NCI-H2029 (cell line): ENCODE data around the gene USP9X.
"Not testable (repeated sequence)": the region's sequence is repeated elsewhere in the genome, so short reads cannot be mapped to it uniquely, and the experiment has no call there.

Experiments
- DNase-seq: peaks from one replicate; lab custom pipeline; 2025; lab: John Stamatoyannopoulos, UW

The USP9X gene

DNA sequence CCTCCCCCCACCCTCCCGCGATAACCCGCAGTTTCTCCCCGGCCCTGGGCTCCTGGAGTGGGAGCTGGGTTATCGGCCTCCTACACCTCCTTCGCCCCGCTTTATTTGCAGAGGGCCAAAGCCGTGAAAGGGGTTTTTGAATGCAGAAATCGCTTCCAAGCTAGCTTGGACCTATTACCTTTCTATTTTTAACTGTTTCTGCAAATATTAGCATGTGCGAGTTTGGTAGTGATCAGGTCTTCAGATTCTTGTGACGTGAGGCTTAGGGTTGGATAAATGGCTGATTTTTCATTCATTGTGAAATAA lies 1.3 kb downstream of the USP9X start:
- DNase-seq, result no peak

DNA sequence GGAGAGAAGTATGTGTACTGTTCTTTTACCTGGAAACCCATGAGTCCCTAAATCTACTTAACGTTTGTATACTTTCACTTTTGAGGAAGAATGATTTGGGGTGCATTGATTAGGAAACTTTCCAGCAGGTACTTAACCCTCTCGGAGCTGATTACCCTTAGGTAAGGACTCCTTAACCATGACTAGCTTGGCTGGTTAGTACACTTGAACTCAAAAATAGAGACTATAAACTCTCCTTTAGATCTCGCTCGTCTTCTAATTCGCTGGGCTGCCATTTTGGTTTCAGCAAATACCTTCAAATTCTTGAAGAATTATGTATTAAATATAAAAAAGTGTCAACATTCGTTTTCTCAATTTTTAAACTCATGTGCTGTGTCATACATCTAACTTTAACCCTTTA lies 2.0 kb downstream of the USP9X start:
- DNase-seq, result no peak

DNA sequence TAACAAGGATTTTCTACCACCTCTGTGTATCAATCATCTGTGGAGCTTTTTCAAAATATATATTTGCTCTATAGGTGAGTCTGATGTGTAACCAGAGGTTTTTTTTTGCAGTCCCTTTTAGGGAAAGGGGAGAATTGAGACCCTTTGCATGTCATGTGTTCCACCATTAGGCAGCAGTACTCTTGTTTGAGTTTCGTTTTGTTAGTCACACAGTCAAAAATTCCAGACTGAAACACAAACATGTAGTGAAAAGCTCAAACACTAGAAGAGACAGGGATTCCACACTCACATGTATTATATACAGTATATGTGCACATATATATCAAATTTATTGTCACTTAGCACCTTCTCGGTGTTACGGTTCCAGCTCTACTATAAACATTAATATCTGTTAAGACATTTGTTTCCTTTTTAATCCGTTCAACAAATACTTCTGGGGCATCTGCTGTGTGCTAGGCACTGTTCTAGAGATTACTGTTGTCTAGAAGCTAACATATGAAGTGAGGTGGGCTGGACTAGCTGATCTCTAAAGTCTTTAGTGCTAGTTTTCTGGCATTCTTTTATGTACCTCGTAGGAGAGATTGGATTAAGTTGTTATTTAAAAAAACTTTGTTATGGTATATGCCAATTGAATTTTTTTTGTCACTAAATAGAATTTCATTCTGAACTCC lies 5.5 kb downstream of the USP9X start:
- DNase-seq, result no peak

DNA sequence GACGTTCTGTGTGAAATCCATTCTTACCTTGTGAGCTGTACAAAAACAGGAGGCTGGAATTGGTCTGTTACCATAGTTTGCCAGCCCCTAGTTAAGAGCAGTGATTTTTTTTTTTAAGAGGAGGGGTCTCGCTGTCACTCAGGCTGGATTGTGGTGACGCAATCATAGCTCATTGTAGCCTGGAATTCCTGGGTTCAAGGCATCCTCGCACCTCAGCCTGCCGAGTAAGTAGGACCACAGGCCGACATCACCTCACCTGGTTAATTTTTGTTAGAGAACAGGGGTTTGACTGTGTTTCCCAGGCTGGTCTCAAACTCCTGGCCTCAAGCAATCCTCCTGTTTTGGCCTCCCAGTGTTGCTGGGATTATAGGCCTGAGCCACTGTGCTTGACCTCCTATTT lies 7.5 kb downstream of the USP9X start:
- no peak for DNase-seq

DNA sequence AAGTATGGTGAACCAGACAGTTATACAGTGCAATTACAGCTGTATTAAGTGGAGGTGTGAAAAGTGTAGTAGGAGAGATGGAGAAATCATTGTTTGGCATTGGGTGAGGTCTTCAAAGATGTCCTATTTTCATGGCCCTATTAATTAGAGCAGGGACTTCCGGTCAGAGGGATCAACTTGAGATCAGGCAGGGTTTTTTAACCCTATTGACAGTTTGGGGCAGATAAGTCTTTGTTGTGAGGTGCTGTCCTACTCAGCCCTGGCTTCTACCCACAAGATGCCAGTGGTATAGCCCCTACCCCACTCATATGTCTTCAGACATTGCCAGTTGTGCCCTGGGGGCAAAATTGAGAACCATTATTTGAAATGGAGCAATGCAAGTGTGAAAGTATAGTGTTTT lies 9.9 kb downstream of the USP9X start:
- DNase-seq, result no peak

DNA sequence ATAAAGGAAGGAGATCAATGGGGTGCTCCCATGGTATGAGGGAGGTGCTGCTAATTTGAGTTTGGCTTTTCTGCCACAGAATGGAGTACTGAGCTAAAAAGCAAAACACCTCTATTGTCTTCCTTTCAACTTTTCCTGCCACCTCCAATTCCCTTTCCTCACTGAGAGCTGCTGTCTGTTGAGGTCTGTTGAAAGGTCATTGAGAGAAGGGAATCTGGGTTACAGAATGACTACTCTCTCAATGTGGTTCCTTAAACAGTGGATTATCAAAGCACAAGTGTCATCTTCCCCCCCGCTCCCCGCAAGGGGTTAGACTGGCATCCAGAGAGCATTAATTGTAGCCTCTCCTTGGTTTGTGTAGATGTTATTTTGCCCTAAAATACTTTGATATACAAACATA lies 10.7 kb downstream of the USP9X start:
- no peak for DNase-seq

DNA sequence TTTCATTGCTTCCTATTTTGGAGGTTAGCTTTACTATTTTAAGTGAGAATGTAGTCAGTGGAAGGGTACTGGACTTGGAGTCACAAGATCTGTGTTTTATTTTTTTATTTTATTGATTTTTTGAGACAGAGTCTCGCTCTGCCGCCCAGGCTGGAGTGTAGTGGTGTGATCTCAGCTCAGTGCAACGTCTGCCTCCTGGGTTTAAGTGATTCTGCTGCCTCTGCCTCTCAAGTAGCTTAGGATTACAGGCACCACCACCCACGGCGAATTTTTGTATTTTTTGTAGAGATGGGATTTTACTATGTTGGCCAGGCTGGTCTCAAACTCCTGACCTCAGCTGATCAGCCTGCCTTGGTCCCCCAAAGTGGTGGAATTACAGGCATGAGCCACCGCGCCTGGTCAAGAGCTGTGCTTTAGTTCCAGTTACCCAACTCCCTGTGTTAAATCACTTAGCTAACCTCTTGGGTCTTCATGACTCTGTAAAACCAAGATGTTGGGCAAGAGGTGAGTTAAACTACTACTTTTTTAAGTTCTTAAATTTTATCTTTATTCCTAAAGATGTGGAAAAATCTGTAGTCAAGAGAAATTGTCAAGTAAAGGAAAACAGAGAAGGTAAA lies 11.2 kb downstream of the USP9X start:
- DNase-seq, result no peak

DNA sequence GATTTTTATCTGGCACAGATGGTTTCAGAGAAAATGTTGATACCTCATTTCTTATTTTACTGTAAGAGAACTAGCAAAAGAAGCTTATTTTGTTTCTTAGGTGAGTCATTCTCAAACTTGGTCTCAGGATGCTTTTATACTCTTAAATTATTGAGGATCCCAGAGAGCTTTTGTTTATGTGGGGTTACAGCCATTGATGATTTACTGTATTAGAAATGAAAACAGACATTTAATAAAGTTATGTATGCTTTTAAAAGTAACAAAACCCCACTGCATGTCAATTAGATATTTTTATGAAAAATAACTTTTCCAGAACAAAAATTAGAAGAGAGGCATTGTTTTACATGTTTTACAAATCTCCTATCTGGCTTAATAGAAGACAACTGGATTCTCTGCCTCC lies 12.1 kb downstream of the USP9X start:
- DNase-seq, result no peak

DNA sequence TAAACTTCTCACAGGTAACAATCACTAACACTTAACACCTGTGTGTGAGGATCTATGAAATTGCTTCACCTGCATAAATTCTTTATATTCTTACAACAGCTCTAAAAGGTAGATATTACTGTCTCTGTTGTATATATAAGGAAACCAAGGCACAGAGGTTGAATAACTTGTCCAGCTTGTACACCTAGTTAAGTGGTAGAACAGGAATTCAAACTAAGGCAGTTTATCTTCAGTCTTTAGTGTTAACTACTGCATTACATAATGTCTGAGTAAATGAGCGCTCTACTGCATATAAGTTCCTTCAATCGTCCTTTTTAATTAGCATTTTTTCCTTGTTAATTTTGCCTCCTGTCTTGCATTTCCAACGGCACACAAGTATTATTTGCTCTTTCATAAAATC lies 15.0 kb downstream of the USP9X start:
- DNase-seq, result no peak

DNA sequence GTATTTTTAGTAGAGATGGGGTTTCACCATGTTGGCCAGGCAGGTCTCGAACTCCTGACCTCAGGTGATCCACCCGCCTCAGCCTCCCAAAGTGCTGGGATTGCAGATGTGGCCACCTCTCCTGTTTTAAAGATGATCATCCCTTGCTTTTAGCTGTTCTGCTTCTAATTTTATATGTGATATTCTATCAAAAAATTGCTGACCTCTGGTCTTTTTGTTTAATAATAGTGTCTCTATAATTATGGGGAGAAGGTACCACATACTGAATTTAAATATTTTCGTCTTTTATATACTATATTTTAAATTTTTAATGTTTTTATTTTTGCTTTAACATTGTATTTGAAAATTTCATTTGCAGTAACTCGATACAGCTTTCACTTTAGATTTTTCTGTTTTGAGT lies 15.6 kb downstream of the USP9X start:
- no peak for DNase-seq

DNA sequence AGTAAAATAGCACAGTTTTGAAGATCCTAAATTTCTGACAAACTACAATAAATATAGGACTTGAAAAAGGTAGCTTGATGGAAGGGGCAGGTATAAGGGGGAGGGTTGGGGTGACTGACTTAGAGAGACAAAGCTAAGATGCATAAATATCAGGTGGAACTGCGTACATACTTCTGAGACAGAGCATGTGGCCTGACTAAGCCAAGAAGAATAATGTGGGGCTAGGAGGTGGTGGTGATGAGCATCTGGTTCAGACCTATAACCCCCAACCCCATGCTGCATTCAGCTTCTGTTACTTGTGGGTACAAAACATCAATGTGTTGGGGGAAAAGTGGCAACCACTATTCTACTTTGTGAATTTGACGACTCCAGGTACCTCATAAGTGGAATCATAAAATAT lies 19.8 kb downstream of the USP9X start:
- no peak for DNase-seq

DNA sequence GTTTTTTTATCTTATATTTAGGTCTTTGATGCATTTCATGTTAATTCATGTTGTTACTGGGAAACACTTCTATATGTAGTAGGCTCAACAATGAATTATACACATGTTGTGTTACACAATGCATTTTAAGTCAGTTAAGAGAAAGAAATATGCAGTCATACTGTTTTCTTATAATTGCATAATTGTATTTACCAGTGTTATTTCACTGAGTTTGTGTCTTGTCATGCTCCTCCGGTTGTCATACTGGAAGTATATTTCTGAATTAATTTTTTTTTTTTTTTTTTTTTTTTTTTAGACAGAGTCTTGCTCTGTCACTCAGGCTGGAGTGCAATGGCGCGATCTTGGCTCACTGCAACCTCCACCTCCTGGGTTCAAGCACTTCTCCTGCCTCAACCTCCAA lies 21.0 kb downstream of the USP9X start:
- DNase-seq, result not testable (repeated sequence)

DNA sequence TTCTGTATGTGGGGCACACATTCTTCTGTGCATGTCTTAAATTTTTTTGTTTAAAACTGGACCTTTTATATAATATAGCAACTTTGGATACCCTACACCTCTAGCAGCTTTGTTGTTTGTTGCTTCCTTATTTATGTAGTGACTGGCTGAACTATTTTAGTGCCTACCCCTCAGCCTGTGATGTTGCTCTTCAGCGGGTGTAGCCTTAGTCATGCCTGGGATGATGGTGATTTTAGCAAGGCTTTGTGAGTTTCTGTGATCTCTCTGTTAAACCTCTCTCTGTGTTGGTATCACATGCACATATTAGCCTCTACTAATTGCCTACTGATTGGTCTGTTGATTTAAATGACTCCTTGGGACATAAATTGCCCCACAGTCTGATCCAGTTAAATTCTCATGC lies 22.8 kb downstream of the USP9X start:
- DNase-seq, result no peak

DNA sequence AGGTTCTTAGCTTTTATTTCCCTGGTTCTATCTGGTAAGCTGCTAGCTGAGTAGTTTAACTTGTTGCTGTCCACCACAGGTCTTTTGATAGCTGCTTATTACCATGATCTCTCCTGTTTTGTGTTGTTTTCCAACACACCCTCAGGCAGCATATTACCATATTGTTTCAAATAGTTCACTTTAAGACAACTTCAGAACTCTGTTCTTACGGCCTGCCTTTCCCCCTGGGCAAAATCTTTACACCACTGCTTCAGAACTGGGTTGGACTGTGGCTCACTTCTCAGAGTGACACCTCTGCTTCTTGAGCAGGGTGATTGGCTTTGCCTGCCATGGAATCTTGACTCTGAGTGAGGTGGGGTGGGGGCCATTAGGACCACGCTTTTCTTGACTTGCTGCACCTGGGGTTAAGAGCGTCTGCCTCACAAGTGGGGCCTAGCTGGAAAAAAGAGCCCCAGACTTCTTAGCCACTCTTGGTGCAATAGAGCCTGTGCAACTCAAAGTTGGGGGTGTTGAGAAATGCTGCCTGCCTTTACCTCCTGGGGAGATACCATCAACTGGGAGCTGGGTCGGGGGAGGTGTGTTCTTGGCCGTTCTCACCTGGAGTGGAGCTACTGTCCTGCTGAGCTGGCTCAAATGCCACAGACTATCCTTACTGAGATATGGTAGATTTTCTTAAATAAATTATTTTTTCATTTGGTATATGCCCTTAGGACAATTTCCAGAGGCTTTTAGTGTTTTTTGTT lies 23.4 kb downstream of the USP9X start:
- DNase-seq, result no peak

DNA sequence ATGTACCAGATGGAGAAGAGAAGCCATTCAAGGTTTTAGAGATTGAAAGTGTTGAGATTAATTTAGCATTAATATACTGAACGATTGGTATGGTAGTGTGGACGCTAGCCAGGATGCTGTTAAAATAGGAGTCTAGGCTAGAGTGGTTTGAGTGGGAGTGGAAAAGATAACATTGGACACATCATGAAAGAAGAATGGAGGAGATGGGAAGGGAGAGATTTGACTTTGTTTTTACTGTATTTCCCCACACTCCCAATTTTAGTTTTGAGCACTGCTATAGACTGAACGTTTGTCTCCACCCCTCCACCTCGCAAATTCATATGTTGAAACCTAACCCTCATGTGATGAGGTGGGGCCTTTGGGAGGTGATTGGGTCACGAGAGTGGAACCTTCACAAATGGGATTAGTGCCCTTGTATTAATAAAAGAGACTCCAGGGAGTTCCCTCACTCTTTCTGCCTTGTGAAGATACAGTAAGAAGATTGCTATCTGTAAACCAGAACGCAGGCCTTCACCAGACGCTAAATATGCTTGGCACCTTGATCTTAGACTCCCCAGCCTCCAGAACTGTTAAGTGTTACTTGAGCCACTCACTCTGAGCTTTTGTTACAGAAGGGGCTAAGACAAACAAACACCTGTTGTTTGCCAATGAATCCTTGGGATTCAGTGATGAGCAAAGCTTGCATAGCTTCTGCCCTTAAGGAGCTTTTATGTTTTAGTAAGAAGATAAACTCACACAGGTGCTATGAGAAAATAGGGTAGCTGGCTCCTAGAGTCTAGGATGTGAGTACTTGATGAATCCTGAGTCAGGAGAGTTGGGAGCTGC lies 25.8 kb downstream of the USP9X start:
- no peak for DNase-seq

DNA sequence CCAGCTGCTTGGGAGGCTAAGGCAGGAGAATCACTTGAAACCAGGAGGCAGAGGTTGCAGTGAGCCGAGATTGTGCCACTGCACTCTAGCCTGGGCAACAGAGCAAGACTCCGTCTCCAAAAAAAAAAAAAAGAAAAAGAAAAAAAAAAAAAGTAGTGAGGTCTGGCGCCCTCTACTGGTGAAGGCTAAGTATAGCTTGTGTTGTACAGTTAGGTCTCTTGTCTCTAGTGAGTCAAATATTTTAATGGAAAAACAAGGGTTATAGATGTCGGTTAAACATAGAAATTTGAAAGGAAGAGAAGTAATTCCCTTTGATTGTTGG lies 29.8 kb downstream of the USP9X start:
- DNase-seq, result not testable (repeated sequence)

DNA sequence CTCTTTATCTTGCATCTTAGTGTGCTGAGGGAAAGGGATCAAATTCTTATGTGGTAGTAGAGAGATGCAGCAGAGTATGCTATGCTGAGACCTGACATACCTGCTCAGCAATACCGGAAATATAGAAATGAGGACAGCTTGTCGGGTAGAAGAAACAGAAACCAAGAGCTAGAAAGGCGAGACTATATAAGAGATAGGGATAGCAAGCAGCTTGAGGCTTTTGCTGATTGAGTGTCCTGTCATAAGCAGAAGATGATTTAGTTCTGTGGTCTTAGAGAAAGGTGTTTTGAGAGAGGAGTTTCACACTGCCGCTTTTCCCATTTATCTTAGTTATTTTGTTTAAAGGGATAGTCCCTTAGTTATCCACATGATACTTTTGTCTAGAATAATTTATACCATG lies 31.7 kb downstream of the USP9X start:
- no peak for DNase-seq

DNA sequence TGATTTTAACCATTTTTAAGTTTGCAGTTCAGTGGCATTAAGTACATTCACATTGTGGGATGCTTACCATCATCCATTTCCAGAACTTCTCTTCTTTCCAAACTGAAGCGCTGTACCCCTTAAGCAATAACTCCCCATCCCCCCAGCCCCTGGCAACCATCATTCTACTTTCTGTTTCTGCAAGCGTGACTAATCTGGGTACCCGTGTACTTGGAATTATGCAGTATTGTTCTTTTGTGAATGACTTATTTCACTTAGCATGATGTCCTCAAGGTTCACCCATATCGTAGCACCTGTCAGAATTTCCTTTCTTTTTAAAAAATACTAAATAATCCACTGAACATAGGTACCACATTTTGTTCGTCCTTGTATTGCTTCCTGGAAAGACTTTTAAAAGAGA lies 32.9 kb downstream of the USP9X start:
- DNase-seq, result no peak

DNA sequence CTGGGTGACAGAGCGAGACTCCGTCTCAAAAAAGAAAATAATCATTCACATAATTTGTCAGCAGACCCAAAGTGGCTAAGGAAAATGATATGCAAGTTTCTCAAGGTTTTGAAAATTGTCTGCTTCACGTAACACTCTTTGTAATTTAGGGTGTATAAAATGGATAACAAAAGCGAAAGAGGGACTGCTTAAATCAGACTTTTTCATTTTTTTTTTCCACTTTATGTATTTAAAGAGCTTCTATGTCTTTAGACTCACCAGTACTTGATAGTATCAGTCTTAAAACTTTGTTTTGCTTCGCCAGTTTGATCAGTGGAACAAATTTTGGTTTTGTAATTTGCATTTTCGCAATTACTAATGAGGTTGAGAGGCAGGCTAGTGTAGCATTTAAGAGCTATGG lies 34.6 kb downstream of the USP9X start:
- DNase-seq, result no peak

DNA sequence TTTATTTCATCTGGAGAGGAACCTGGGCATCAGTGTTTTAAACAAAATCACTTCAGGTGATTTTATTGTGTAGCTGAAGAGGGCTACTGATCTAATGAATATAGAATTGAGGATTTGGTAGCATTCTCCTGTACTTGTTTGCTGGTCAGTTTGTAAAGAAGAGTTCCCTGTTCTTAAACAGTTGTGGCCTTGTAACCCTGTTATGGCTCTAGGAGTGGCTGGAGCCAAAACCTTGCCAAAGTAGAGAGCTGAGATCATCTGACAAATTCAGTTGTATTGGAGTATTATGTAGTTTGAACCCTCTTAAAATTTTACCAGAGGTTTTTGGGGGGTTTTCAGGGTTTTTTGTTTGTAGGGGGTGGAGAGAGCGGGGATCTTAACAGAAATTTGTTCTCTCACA lies 36.5 kb downstream of the USP9X start:
- no peak for DNase-seq

DNA sequence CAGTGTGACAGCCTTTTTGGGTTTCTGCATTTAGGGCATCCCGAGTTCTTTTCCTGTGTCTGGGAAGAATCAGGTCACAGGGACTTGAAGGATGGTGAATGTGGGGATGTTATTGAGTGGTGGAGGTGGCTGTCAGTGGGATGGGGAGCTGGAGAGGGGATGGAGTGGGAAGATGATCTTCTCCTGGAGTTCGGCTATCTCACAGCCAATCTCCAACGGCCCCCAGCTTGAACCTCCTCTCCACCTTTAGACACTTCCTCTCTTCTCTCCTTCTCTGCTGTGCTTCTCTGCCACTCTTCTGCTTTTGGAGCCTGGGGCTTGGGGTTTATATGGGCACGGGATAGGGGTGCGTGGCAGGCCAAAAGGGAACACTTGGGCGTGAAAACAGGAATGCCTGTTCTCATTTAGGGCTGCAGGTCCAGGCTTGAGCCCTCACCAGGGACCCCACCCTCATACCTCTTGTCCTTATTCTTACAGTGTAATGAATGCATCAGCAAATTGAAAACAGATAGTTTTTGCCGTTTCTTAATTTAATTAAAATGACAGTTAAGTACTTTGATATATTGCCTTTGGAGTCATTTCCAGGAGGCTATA lies 37.5 kb downstream of the USP9X start:
- no peak for DNase-seq

DNA sequence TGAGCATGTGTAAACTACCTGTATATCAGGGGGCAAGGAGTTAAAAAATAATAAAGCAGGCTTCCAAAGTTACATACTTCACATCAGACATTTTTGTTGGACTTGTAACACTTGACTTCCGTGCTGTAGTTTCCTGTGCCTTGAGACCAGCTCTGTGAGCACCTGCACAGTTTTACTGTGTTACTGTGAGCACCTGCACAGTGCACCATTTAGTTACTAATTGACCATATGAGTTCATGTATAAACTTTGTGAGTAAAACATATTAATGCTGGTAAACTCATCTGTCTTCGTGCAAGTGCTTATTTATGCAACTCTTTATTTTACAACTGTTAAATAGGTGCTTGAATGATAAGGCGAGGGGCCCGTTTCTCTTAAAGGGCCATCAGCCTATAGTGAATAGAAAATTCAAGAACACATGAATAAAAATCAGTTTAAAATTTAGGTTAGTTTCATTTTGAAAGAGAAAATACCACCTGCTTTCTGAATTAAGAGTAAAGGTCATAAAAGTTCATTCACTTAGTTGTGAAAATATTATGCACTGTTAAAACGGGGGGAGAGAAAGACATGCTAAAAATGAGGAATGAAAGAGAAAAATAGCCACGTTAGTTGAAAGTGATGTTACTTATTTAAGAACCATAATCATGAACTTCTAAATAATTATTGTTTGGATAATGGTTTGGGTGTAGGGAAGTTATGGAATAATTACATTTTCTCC lies 42.4 kb downstream of the USP9X start:
- DNase-seq, result no peak
